ENCODE results near the gene CUL9.

- no peak for TF ChIP-seq POLR2A (IDR thresholded peaks at IDR 0.05; ENCODE audit: low read depth)
- no peak for TF ChIP-seq CTCF (IDR thresholded peaks at IDR 0.05)
These were observed 18.5 kb downstream of the CUL9 start for GRCh38 chr6:43200541-43200940.
